Natural killer cell (primary cell): Measurements from ENCODE around the gene RTN4. TPM values are rescaled to one million over a fixed set of nuclear protein-coding genes. Genes with fewer than 3 reads are reported as not detected.
A peak's percentile ranks its signal among the peaks of the same experiment; 100 is the strongest.

Experiments used
- ATAC-seq, 3 donors: fragments of 150-1000 bp in 2 of 3; fragments of 200-7000 bp in 1 of 3; cut with Tn5 transposase; 1 replicate in 1 of 3; 2 replicates in 2 of 3; pipeline ENCODE4 v1.10.0; 2021; ENCODE audit warnings: mild to moderate bottlenecking in 2 of 3, moderate library complexity in 2 of 3
- DNase-seq, 2 donors: peaks; one replicate each; pipeline versions ENCODE4 v3.0.0 to v3.0.0-alpha.2; 2013 to 2021; ENCODE audit warnings: mixed read lengths in 1 of 2
- H3K27ac ChIP-seq: one replicate; pipeline ENCODE4 v1.5.1; 2013; ENCODE audit warnings: mild to moderate bottlenecking, low read length
- H3K27me3 ChIP-seq: one replicate; pipeline ENCODE4 v1.6.1; 2013; ENCODE audit warnings: low read length; ENCODE audit not compliant: control insufficient read depth, insufficient read depth
- H3K36me3 ChIP-seq: one replicate; pipeline ENCODE4 v1.6.1; 2013; ENCODE audit warnings: low read length; ENCODE audit not compliant: control insufficient read depth, insufficient read depth
- H3K4me1 ChIP-seq: one replicate; pipeline ENCODE4 v1.6.1; 2013; ENCODE audit warnings: low read length; ENCODE audit not compliant: control insufficient read depth, insufficient read depth
- H3K4me3 ChIP-seq: one replicate; pipeline ENCODE4 v1.5.1; 2013; ENCODE audit warnings: low read length
- H3K9me3 ChIP-seq: one replicate; pipeline ENCODE4 v1.6.1; 2013; ENCODE audit warnings: low read length; ENCODE audit not compliant: control insufficient read depth, insufficient read depth
- H3K27ac Mint-ChIP-seq, 2 donors: one replicate each; pipeline ENCODE4 v1.8.0; 2022; ENCODE audit warnings: mild to moderate bottlenecking in 2 of 2, mixed read lengths in 2 of 2, moderate library complexity in 1 of 2
- H3K27me3 Mint-ChIP-seq, 2 donors: one replicate each; pipeline ENCODE4 v1.8.0; 2022; ENCODE audit warnings: low read depth in 2 of 2, mixed read lengths in 2 of 2
- H3K36me3 Mint-ChIP-seq: one replicate; pipeline ENCODE4 v1.8.0; 2022; ENCODE audit warnings: mixed read lengths
- H3K4me1 Mint-ChIP-seq, 2 donors: one replicate each; pipeline ENCODE4 v1.8.0; 2022; ENCODE audit warnings: mixed read lengths in 2 of 2
- H3K4me3 Mint-ChIP-seq: one replicate; pipeline ENCODE4 v1.8.0; 2022; ENCODE audit warnings: mild to moderate bottlenecking, moderate library complexity, mixed read lengths
- H3K9me3 Mint-ChIP-seq, 2 donors: one replicate each; pipeline ENCODE4 v1.8.0; 2022; ENCODE audit warnings: mixed read lengths in 2 of 2
- CTCF ChIP-seq: fragments of 200-600 bp; IDR thresholded peaks from one replicate; pipeline ENCODE4 v1.8.0; 2022; ENCODE audit warnings: antibody characterized with exemption
- WGBS: methylation state at CpG from one replicate; pipeline ENCODE4 v1.1.7; 2013; ENCODE audit warnings: missing lambda C conversion rate; ENCODE audit not compliant: insufficient coverage; 5-methylcytosine and 5-hydroxymethylcytosine counted together
- intact Hi-C: fragments of 100-400 bp; cut with micrococcal nuclease; formaldehyde crosslinking; loops from one replicate; pipeline ENCODE4 v1.14.2; 2022
- total RNA-seq, 4 donors: library from RNA; stranded (reverse); fragments of 120-200 nt in 1 of 4; gene quantifications; one replicate each; pipeline versions ENCODE4 v1.2.3 to v1.2.4, GENCODE V29; 2013 to 2022

RTN4 gene
- total RNA-seq, 3 donors from 2014 or later (not counting 1 experiment from before 2014, with no cell fraction given) = 100 to 117 (median 109) TPM

DNA sequence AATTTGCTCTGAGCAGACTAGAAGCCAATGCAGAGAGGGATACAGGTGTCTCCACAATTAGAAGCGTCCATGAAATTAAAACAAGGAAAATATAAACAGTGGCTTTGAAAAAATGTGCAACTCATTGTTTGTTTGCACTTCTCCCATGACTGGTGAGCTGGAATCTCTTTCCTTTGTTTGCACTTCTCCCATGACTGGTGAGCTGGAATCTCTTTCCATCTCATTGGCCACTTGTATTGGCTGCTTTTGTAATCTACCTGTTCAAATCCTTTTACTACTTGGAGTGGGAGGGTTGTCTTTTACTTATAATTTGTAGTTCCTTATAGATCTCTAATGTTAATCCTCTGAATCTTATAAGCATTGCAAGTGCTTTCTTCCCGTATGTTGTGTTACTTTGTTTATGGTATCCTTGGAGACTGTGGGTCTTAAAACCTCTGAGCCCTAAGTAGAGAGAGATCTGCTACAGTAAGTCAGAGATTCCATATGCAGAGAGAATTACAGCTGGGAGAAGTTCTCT is 94.1 kb downstream of the RTN4 start:
- TF ChIP-seq CTCF = no peak
- Histone ChIP-seq H3K4me1 (peaks cover 8% of the 10 kb centered on the region), H3K4me3 (no peak overlapping the region), H3K36me3 (no peaks in the 10 kb centered on the region), H3K9me3 (no peaks in the 10 kb centered on the region), H3K27ac (peak overlapping the region; percentile 66), H3K27me3 (no peaks in the 10 kb centered on the region)
- WGBS = 85% methylated on average over 2 of the region's 2 CpGs
- DNase-seq (no peak), ATAC-seq (peak in 1 of 3 donors; percentile 17)
- Mint-ChIP-seq H3K27me3 (no peaks in the 10 kb centered on the region), H3K9me3 (no peaks in the 10 kb centered on the region), H3K36me3 (no peaks in the 10 kb centered on the region), H3K4me1 (peaks cover 29 to 36% of the 10 kb centered on the region in 2 donors), H3K27ac (peak overlapping the region; percentile 82 to 88), H3K4me3 (peak overlapping the region; percentile 59)
- intact Hi-C loops = no loop called here

DNA sequence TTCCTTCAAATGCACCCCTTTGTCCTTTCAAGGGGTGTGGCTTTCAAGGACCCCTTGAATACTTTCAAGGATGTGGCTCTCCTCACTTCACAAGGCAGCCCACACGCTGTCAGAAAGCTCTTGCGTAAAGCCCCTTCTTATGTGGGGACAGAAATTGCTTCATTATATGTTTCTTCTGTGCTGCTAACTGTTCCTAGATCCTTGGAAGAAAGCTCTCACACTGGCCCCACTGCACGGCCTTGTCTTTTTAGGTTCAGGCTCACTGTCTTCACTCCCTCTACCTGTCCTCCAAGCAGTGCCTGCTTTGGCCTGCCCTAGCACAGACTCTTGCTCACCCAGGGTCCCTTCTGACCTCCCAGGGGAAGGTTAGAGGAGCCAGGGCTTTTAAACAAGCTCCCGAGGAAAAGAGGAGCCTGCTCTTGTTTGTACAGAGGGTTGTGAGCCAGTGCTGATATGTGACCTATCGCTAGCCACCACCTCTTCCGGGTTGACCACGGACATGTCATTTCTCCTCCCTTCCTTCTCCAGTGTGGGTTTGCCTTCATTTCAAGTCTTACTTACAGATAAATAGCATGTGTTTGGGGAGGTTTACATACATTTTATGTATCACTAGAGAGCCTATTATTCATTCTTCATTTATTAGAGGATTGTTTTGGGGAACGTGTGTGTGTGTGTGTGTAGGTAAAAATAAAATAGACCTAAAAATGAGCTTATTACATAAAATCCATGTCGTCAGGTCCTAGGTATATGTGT is 94.7 kb downstream of the RTN4 start:
- Mint-ChIP-seq H3K4me1 (peaks cover 33 to 41% of the 10 kb centered on the region in 2 donors), H3K9me3 (no peaks in the 10 kb centered on the region), H3K27ac (peak overlapping the region; percentile 82 to 88), H3K4me3 (peak overlapping the region; percentile 59), H3K36me3 (no peaks in the 10 kb centered on the region), H3K27me3 (no peaks in the 10 kb centered on the region)
- Histone ChIP-seq H3K4me3 (no peak overlapping the region), H3K27ac (peak overlapping the region; percentile 66), H3K27me3 (no peaks in the 10 kb centered on the region), H3K4me1 (peaks cover 8% of the 10 kb centered on the region), H3K36me3 (no peaks in the 10 kb centered on the region), H3K9me3 (no peaks in the 10 kb centered on the region)
- no peak for TF ChIP-seq CTCF
- ATAC-seq (peak; percentile 59 to 65 (median 65)), DNase-seq (no peak)
- WGBS = 68% methylated on average over 5 of the region's 9 CpGs
- intact Hi-C loops = no loop called here

DNA sequence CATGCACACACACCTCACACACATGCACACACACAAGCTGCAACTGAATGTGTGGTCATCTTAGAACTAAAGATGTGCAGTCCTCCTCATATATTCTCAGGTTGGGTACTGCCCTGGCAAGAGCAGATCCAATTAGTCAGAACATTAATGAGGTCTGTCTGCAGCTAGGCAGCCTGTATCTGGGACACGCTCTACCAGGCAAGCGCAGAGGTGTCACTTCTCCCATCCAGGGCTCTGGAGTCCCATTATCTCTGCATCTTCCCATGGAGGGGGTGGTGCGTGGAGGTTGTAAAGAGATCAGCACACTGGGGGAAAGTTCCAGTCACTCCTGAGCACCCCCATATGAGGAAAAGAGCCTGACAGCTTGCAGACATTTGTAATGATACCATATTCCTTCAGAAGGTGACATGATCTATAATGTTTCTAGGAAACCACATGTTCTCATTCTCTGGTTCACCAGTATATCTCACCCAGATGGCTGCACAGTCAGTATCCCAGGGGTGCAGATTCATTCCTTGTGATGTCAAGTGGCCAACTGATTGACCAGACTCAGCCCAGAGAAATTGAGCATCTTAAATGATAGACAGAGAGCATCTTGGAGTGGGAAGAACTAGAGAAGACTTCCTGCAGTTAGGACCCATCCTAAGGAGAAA is 95.4 kb downstream of the RTN4 start:
- Mint-ChIP-seq H3K36me3 (no peaks in the 10 kb centered on the region), H3K4me3 (no peak overlapping the region), H3K9me3 (no peaks in the 10 kb centered on the region), H3K4me1 (peaks cover 40 to 48% of the 10 kb centered on the region in 2 donors), H3K27ac (peak overlapping the region; percentile 82 to 88), H3K27me3 (no peaks in the 10 kb centered on the region)
- WGBS = 96% methylated on average over 3 of the region's 3 CpGs
- Histone ChIP-seq H3K4me3 (no peak overlapping the region), H3K27me3 (no peaks in the 10 kb centered on the region), H3K9me3 (no peaks in the 10 kb centered on the region), H3K27ac (no peak overlapping the region), H3K36me3 (no peaks in the 10 kb centered on the region), H3K4me1 (peaks cover 8% of the 10 kb centered on the region)
- DNase-seq (no peak), ATAC-seq (peak in 1 of 3 donors; percentile 34)
- intact Hi-C loops = no loop called here
- no peak for TF ChIP-seq CTCF
